SK-N-SH treated with all-trans-retinoic acid at 6 μM for 48 hours (cell line): ENCODE measurements around the gene GLIPR2.

Source experiments
- ARNTL ChIP-seq: fragments of 450-650 bp; formaldehyde crosslinking; IDR thresholded peaks from 2 replicates; pipeline ENCODE4 v1.5.0; 2020; ENCODE audit warnings: low read depth, mild to moderate bottlenecking, moderate library complexity, borderline replicate concordance
- TCF4 ChIP-seq: fragments of 250-450 bp; sonication (Bioruptor Pico); IDR thresholded peaks from 2 replicates; pipeline ENCODE4 v1.8.0; 2021; ENCODE audit warnings: mild to moderate bottlenecking, moderate library complexity, borderline replicate concordance
- TOX ChIP-seq: fragments of 250-450 bp; sonication (Bioruptor Pico); IDR thresholded peaks from 2 replicates; pipeline ENCODE4 v1.8.0; 2021; ENCODE audit warnings: mild to moderate bottlenecking, moderate library complexity, borderline replicate concordance
- TF ChIP-seq, protein P1 (sequence below): fragments of 250-450 bp; sonication (Bioruptor Pico); IDR thresholded peaks from 2 replicates; pipeline ENCODE4 v1.5.1; 2020; ENCODE audit warnings: low read depth, mild to moderate bottlenecking, moderate library complexity
- TF ChIP-seq, protein P2 (sequence below): fragments of 250-450 bp; sonication (Bioruptor Pico); IDR thresholded peaks from 2 replicates; pipeline ENCODE4 v1.8.0; 2020; ENCODE audit warnings: mild to moderate bottlenecking, moderate library complexity, borderline replicate concordance

DNA sequence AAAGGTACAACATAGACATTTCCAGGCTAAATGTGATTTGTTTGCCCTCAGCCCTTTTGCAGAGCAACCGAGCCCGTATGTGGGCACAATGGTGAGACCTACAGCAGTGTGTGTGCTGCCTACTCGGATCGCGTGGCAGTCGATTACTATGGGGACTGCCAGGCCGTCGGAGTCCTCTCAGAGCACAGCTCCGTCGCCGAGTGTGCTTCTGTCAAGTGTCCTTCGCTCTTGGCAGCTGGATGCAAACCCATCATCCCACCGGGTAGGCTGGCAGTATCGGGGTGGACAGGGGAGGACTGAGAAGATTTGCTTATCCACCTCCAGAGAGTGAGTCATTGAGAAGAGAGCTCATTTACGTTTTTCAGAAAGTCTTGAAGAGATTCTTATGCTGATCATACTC, 17.8 kb upstream of the GLIPR2 start:
- TF ChIP-seq, protein P1, sequence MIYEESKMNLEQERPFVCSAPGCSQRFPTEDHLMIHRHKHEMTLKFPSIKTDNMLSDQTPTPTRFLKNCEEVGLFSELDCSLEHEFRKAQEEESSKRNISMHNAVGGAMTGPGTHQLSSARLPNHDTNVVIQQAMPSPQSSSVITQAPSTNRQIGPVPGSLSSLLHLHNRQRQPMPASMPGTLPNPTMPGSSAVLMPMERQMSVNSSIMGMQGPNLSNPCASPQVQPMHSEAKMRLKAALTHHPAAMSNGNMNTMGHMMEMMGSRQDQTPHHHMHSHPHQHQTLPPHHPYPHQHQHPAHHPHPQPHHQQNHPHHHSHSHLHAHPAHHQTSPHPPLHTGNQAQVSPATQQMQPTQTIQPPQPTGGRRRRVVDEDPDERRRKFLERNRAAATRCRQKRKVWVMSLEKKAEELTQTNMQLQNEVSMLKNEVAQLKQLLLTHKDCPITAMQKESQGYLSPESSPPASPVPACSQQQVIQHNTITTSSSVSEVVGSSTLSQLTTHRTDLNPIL = no peak
- no peak for TF ChIP-seq TOX (CRISPR knock-in tag)
- TF ChIP-seq, protein P2, sequence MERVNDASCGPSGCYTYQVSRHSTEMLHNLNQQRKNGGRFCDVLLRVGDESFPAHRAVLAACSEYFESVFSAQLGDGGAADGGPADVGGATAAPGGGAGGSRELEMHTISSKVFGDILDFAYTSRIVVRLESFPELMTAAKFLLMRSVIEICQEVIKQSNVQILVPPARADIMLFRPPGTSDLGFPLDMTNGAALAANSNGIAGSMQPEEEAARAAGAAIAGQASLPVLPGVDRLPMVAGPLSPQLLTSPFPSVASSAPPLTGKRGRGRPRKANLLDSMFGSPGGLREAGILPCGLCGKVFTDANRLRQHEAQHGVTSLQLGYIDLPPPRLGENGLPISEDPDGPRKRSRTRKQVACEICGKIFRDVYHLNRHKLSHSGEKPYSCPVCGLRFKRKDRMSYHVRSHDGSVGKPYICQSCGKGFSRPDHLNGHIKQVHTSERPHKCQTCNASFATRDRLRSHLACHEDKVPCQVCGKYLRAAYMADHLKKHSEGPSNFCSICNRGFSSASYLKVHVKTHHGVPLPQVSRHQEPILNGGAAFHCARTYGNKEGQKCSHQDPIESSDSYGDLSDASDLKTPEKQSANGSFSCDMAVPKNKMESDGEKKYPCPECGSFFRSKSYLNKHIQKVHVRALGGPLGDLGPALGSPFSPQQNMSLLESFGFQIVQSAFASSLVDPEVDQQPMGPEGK (CRISPR knock-in tag) = no peak
- no peak for TF ChIP-seq ARNTL (CRISPR knock-in tag)
- no peak for TF ChIP-seq TCF4 (CRISPR knock-in tag)
